ENCODE results near the gene CAV1.

Gene CAV1

GRCh38 chr7:116497708-116498107 lies 27.1 kb upstream of the CAV1 start:
- Histone ChIP-seq H4K20me1 (ENCODE audit: insufficient read depth, low read length, poor library complexity, severe bottlenecking) (no peaks in the 10 kb centered on the region), H3K9me3 (ENCODE audit: insufficient read depth, low read depth, low read length) (no peaks in the 10 kb centered on the region), H3K4me2 (ENCODE audit: low read depth, low read length, poor library complexity, severe bottlenecking) (no peak overlapping the region), H3K9me2 (replicated peaks; ENCODE audit: low read depth, low read length) (no peaks in the 10 kb centered on the region), H2AFZ (ENCODE audit: low read length) (no peak overlapping the region), H3K36me3 (ENCODE audit: insufficient read depth, low read length) (no peaks in the 10 kb centered on the region), H3K79me2 (ENCODE audit: insufficient read depth, low read length) (no peaks in the 10 kb centered on the region), H3K4me1 (ENCODE audit: insufficient read depth, low read length, poor library complexity, severe bottlenecking) (peaks cover 7% of the 10 kb centered on the region), H3K27me3 (ENCODE audit: insufficient read depth, low read length, poor library complexity, severe bottlenecking) (no peaks in the 10 kb centered on the region), H3K4me3 (ENCODE audit: low read length, poor library complexity, severe bottlenecking) (no peak overlapping the region), H3K9ac (ENCODE audit: low read depth, low read length, poor library complexity, severe bottlenecking) (no peak overlapping the region), H3F3A (ENCODE audit: low read depth) (no peaks in the 10 kb centered on the region)
- TF ChIP-seq EZH2phosphoT487 (IDR thresholded peaks at IDR 0.05; ENCODE audit: borderline replicate concordance) (no peak), CTCF (conservative IDR thresholded peaks at IDR 0.05; ENCODE audit: low read length) (no peak)

- no peak within 1 kb of the TSS for H3K4me2 ChIP-seq (ENCODE audit: low read depth, low read length, poor library complexity, severe bottlenecking)
- TF ChIP-seq CTCF (conservative IDR thresholded peaks at IDR 0.05; ENCODE audit: low read length) = no peak
- no peak for TF ChIP-seq EZH2phosphoT487 (IDR thresholded peaks at IDR 0.05; ENCODE audit: borderline replicate concordance)
- no peaks in the 10 kb centered on the region for H3K27me3 ChIP-seq (ENCODE audit: insufficient read depth, low read length, poor library complexity, severe bottlenecking)
- H4K20me1 ChIP-seq (ENCODE audit: insufficient read depth, low read length, poor library complexity, severe bottlenecking) = no peaks in the 10 kb centered on the region
- H3K9ac ChIP-seq (ENCODE audit: low read depth, low read length, poor library complexity, severe bottlenecking) = no peak within 1 kb of the TSS
- H2AFZ ChIP-seq (ENCODE audit: low read length) = no peak within 1 kb of the TSS
- no peaks in the 10 kb centered on the region for H3K9me3 ChIP-seq (ENCODE audit: insufficient read depth, low read depth, low read length)
- no peak within 1 kb of the TSS for H3K4me3 ChIP-seq (ENCODE audit: low read length, poor library complexity, severe bottlenecking)
- no peaks in the 10 kb centered on the region for H3K36me3 ChIP-seq (ENCODE audit: insufficient read depth, low read length)
- no peaks in the 10 kb centered on the region for H3K79me2 ChIP-seq (ENCODE audit: insufficient read depth, low read length)
- H3K4me1 ChIP-seq (ENCODE audit: insufficient read depth, low read length, poor library complexity, severe bottlenecking) = peaks cover 6% of the 10 kb centered on the region
- no peaks in the 10 kb centered on the region for H3K9me2 ChIP-seq (replicated peaks; ENCODE audit: low read depth, low read length)
- H3F3A ChIP-seq (ENCODE audit: low read depth) = no peaks in the 10 kb centered on the region
Observed at GRCh38 chr7:116499168-116500077, 25.4 kb upstream of the CAV1 start, which contains the start of gene CAV2. CAV2 (plus strand) TSS chr7:116499738; CDS start chr7:116499782, 44 bp downstream.

GRCh38 chr7:116500078-116500853 lies 24.6 kb upstream of the CAV1 start:
- Histone ChIP-seq H3K4me2 (ENCODE audit: low read depth, low read length, poor library complexity, severe bottlenecking) (no peak overlapping the region), H3K36me3 (ENCODE audit: insufficient read depth, low read length) (no peaks in the 10 kb centered on the region), H3K9me3 (ENCODE audit: insufficient read depth, low read depth, low read length) (no peaks in the 10 kb centered on the region), H4K20me1 (ENCODE audit: insufficient read depth, low read length, poor library complexity, severe bottlenecking) (no peaks in the 10 kb centered on the region), H3K9me2 (replicated peaks; ENCODE audit: low read depth, low read length) (no peaks in the 10 kb centered on the region), H3K4me1 (ENCODE audit: insufficient read depth, low read length, poor library complexity, severe bottlenecking) (no peaks in the 10 kb centered on the region), H3K27me3 (ENCODE audit: insufficient read depth, low read length, poor library complexity, severe bottlenecking) (no peaks in the 10 kb centered on the region), H3K9ac (ENCODE audit: low read depth, low read length, poor library complexity, severe bottlenecking) (no peak overlapping the region), H3K4me3 (ENCODE audit: low read length, poor library complexity, severe bottlenecking) (no peak overlapping the region), H3F3A (ENCODE audit: low read depth) (no peaks in the 10 kb centered on the region), H3K79me2 (ENCODE audit: insufficient read depth, low read length) (no peaks in the 10 kb centered on the region), H2AFZ (ENCODE audit: low read length) (no peak overlapping the region)
- TF ChIP-seq CTCF (conservative IDR thresholded peaks at IDR 0.05; ENCODE audit: low read length) (no peak), EZH2phosphoT487 (IDR thresholded peaks at IDR 0.05; ENCODE audit: borderline replicate concordance) (no peak)
